Globus pallidus (tissue), 1 donor: ENCODE data around the gene CYB561A3.

Source experiments
- DNase-seq: peaks from one replicate; pipeline ENCODE4 v3.0.0-alpha.2; 2015; ENCODE audit warnings: low spot score

Gene CYB561A3

DNA sequence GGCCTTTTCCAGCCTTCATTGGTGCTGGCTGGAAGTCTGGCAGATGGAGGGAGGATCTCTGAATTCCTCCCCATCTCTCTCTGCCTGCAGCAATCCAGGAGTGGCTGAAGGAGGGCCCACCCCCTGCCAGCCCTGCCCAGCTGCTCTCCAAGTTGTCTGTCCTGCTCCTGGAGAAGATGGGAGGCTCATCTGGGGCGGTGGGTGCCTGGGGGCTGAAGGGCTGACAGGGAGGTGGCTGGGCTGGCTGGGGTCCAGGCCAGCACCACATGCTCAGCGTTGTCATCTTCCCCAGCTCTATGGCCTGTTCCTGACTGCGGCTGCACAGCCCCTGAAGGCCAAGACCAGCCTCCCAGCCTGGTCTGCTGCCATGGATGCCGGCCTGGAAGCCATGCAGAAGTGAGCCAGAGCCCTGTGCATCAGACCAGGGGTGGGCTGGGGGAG, 16.5 kb downstream of the CYB561A3 start:
- no peak for DNase-seq

GRCh38 chr11:61343792-61344745, 17.6 kb downstream of the CYB561A3 start:
- DNase-seq = no peak

- DNase-seq = no peak
Observed at GRCh38 chr11:61342207-61342803, 19.4 kb downstream of the CYB561A3 start.

DNA sequence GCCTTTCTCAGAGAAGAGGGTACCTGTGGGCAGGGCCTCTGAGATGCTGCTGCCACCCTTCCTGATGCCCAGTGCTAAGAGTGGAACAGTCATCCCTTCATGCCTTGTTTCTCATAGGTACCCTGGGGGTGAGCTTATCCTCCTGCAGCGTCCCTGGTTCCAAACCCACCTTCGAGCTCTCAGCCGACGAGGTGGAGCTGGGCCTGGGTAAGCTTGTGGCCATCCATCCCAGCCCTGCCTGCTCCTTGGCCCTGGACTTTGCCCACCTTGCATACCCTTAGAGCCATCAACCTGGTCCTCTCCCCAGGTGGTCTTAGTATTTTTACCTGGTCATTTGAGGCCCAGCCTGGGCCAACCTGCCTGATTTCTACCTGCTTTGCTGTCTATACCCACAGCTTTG, 20.0 kb downstream of the CYB561A3 start:
- DNase-seq = no peak

- no peak for DNase-seq
Observed at GRCh38 chr11:61340979-61341378, 20.7 kb downstream of the CYB561A3 start.

DNA sequence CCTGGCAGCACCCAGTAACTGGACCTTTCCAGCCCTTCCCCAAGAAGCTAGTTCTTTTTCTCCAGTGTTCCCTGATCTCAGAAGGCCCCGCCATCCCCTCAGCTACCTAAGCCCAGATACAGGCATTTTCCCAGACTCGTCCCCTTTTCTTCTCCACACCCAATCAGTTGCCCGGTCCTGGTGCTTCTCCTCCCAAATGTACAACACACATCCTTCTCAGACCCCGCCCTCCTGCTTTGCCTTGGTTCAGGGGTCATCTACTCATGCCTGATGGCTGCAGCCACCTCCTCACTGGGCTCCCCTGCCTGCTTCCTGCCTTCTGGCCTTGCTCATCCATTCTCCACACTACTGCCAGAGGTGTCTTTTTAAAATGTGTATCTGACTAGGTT, 22.2 kb downstream of the CYB561A3 start:
- no peak for DNase-seq

DNA sequence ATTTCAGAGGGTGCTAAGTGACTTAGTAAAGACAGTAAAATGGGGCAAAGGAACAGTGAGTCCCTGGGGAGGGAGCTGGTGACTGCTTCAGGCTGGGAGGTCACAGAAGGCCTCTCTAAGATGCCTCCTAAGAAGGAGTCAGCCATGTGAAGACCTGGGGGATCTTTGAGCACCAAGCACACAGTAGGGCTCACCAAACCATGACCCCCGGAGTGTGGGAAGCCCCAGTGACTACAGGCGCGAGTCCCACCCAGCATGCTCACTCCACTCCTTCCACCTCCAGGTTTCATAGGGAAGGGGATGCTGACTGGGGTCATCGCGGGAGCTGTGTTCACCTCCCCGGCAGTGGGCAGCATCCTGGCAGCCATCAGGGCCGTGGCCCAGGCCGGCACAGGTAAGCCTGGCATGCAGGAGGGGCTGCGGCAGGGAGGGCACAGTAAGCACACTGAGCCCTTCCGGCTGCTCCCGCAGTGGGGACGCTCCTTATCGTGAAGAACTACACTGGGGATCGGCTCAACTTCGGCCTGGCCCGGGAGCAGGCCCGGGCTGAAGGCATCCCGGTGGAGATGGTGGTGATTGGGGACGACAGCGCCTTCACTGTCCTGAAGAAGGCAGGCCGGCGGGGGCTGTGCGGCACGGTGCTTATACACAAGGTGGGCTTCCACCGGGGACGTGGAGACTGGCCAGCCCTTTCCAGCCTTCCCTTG, 22.7 kb downstream of the CYB561A3 start:
- DNase-seq = no peak

DNA sequence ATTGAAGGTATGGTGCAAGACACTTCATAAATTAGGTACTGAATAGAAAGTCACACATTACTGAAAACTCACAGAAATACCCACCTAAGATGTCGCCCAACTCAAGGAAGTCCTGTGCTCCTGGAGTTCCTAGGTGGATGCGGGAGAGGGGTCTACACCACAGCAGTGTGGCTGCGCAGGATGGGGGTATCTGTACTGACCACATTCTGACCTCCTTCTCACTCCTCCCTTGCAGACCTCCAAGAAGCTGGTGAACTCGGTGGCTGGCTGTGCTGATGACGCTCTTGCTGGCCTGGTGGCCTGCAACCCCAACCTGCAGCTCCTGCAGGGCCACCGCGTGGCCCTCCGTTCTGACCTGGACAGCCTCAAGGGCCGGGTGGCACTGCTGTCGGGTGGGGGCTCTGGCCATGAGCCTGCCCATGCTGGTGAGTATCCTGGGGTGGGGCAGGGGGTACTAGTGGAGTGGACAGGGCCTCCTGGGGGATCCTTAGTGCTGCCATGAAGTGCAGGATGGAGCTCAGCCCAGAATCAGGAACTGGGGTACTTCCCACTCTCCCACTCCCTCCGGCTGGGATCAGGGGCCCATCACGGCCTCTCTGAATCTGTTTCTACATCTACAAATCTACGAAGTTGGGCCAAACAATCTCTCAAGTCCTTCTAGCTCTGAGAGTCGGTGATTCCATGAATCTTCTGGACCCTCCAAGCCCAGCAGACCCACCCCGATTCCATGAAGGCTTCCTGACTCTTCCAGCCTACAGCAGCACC, 23.8 kb downstream of the CYB561A3 start:
- no peak for DNase-seq

DNA sequence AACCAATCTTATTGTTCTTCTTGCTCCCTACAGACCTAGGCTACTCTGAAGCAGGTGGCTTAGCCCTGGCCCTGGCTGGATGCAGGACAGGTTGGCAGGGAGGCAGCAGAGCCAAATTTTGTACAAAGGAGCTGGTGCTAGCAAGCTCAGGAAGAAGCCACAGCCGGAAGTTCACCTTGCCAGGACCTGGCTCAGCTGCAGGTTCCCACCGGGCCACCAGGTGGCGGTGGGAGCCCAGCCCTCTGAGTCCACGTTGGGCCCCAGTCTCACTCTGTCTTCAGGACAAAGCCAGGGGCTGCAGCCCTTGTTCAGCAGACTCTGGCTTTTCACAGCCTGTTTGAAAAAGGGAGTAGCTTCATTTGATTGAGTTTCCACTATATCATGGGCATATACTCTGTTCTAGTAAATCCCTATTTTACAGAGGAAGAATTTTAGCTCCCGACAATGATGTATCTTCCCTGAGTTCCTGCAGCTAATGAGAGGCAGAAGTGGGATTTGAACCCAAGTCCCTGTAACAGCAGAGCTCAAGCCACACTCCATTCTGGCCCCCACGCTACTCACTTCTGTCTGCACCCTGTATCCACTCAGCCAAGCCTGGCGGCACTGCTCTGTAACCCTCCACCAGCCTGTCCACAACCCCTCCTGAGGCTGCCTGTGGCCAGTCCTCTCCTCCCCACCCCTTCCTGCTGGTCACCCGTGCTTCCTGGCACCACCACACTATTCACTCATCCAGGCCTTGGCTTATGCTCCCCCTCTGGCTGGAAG, 25.3 kb downstream of the CYB561A3 start:
- peak; percentile 42 for DNase-seq

GRCh38 chr11:61335355-61335710, 26.3 kb downstream of the CYB561A3 start:
- DNase-seq = no peak

GRCh38 chr11:61334434-61335354, 27.0 kb downstream of the CYB561A3 start:
- DNase-seq = no peak

- no peak for DNase-seq
Observed at GRCh38 chr11:61333550-61334433, 27.9 kb downstream of the CYB561A3 start.

- DNase-seq = peak; percentile 88
Observed at GRCh38 chr11:61332797-61333549, 28.7 kb downstream of the CYB561A3 start, which contains the start of the genes DDB1 and TKFC. Gene DDB1, minus strand, starts transcription at chr11:61333105. Its CDS starts 137 bp downstream, at chr11:61332968. Gene TKFC, plus strand, starts transcription at chr11:61333228. Its CDS starts 1,501 bp downstream, at chr11:61334729.

- peak; percentile 6 for DNase-seq
Observed at GRCh38 chr11:61332281-61332796, 29.3 kb downstream of the CYB561A3 start.

DNA sequence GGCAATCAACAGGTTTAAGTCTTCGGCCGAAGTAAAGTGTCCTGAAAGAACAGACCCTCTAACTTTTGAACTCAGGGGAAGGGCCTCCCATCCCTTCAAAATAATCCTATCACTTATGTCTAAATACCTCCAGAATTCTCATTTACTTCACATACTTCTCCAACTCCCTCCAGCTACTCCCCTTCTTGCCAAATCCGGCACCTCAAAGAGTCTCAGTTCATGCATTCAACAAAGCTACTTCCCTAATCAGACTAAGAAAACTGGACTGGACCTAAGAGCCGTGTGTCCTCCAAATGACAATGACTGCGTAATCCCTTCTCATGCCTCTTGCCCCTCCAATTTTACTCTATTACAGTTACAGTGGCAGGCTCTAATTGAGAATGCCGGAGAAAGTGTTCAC, 30.0 kb downstream of the CYB561A3 start:
- no peak for DNase-seq

- no peak for DNase-seq
Observed at GRCh38 chr11:61329871-61330270, 31.8 kb downstream of the CYB561A3 start.

DNA sequence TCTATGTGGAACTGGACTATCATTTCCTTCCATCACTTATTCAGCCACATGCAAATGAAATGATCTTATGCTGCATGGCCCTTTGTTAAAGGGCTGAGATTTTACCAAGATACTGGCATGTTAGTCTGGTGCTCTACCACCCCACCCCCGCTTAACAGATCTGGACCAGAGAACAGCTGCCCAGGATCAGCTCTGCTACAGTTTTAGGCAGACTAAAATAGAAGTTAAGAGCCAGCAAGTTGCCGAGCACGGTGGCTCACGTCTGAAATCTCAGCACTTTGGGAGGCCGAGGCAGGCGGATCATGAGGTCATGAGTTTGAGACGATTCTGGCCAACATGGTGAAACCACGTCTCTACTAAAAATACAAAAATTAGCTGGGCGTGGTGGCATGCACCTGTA, 33.3 kb downstream of the CYB561A3 start:
- DNase-seq = no peak

- no peak for DNase-seq
Observed at GRCh38 chr11:61327669-61328071, 34.0 kb downstream of the CYB561A3 start.
